Breast epithelium (tissue), 4 donors: Measurements from ENCODE around the gene SNX33. TPM values are rescaled to one million over a fixed set of nuclear protein-coding genes. Genes with fewer than 3 reads are reported as not detected.
A peak's percentile ranks its signal among the peaks of the same experiment; 100 is the strongest.

Experiments
- DNase-seq, 2 donors: peaks; one replicate each; pipeline ENCODE4 v3.0.0-alpha.2; 2019; ENCODE audit warnings: low spot score in 2 of 2
- H3K27ac ChIP-seq, 2 donors: fragments of 200-600 bp; sonication (generic) in 1 of 2; one replicate each; pipeline ENCODE4 v1.5.1; 2016 to 2019; ENCODE audit warnings: mild to moderate bottlenecking in 1 of 2
- H3K27me3 ChIP-seq, 2 donors: fragments of 200-600 bp; sonication (generic) in 1 of 2; one replicate each; pipeline versions ENCODE4 v1.5.1 to v1.6.0; 2017 to 2019; ENCODE audit warnings: control low read depth in 1 of 2, mild to moderate bottlenecking in 1 of 2
- H3K36me3 ChIP-seq: fragments of 200-600 bp; one replicate; pipeline ENCODE4 v1.5.1; 2019
- H3K4me1 ChIP-seq, 2 donors: fragments of 200-600 bp; sonication (generic); one replicate each; pipeline ENCODE4 v1.5.1; 2016 to 2019; ENCODE audit warnings: control low read depth in 1 of 2
- H3K4me3 ChIP-seq, 3 donors: fragments of 200-600 bp; sonication (generic); 1 replicate in 2 of 3; 2 replicates in 1 of 3; pipeline ENCODE4 v1.5.1; 2016 to 2019; ENCODE audit warnings: mild to moderate bottlenecking in 3 of 3, moderate library complexity in 2 of 3
- H3K9me3 ChIP-seq, 2 donors: fragments of 200-600 bp; sonication (generic) in 1 of 2; one replicate each; pipeline ENCODE4 v1.5.1; 2016 to 2019; ENCODE audit warnings: control low read depth in 1 of 2
- POLR2A ChIP-seq: fragments of 450-650 bp; IDR thresholded peaks from one replicate; pipeline ENCODE4 v1.6.1; 2016; ENCODE audit warnings: antibody characterized with exemption, mild to moderate bottlenecking, moderate library complexity
- POLR2AphosphoS5 ChIP-seq, 3 donors: sonication (generic); formaldehyde crosslinking; IDR thresholded peaks; one replicate each; pipeline ENCODE4 v1.6.1; 2017; ENCODE audit warnings: antibody characterized with exemption in 3 of 3
- intact Hi-C: fragments of 100-400 bp; cut with DNase I; formaldehyde crosslinking; loops from one replicate; pipeline ENCODE4 v1.15.1; 2023; ENCODE audit warnings: low total_unique reads
- total RNA-seq, 3 donors: library from RNA; depleted of rRNA; stranded (reverse); fragments of >200 nt; gene quantifications; one replicate each; pipeline ENCODE4 v1.1.0, GENCODE V29; 2016
- TF ChIP-seq, protein P1 (sequence below), 3 donors: fragments of 450-650 bp; IDR thresholded peaks; one replicate each; pipeline ENCODE4 v1.5.1; 2016 to 2017; ENCODE audit warnings: antibody characterized with exemption in 3 of 3, mild to moderate bottlenecking in 3 of 3, moderate library complexity in 3 of 3

The SNX33 gene
- total RNA-seq, 3 donors from 2014 or later, result 32.8 to 42.7 (median 36.3) TPM

DNA sequence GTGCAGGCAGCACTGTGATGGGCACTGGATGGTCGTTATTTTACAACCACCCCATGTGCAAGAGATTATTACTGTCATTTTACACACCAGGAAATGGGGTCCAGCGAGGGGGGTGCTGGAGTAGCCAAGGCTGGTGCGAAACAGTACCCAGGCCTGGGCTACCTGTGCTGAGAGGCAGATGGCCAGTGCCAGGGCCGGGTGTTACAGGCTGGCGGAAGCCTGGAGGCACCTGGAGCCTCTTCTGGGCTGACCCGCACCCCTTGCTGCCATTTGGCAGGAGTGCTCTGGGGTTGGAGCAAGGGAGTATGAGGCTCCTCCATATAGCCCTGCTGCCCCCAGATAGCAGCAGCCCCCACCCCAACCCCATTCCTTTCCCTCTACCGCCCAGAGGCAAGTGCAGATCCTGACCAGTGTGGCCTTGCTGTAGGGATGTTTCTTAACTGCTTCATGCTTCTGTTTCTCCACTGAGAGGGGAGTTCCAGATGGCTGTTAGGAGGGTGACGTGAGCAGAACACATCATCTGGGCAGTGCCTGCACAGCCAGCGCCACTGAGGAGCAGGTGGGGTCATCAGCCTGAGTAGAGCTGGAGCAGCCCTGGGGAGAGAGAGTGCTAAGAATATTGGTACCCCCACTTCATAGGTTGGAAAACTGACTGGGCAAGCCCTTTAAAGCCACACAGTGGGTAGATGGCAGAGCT lies 15.3 kb downstream of the SNX33 start:
- no peaks in the 10 kb centered on the region for H3K9me3 ChIP-seq
- H3K4me1 ChIP-seq, result peaks cover 14 to 21% of the 10 kb centered on the region in 2 donors
- no peaks in the 10 kb centered on the region for H3K27me3 ChIP-seq
- no peak for DNase-seq
- intact Hi-C loops, result no loop called here
- TF ChIP-seq, protein P1, sequence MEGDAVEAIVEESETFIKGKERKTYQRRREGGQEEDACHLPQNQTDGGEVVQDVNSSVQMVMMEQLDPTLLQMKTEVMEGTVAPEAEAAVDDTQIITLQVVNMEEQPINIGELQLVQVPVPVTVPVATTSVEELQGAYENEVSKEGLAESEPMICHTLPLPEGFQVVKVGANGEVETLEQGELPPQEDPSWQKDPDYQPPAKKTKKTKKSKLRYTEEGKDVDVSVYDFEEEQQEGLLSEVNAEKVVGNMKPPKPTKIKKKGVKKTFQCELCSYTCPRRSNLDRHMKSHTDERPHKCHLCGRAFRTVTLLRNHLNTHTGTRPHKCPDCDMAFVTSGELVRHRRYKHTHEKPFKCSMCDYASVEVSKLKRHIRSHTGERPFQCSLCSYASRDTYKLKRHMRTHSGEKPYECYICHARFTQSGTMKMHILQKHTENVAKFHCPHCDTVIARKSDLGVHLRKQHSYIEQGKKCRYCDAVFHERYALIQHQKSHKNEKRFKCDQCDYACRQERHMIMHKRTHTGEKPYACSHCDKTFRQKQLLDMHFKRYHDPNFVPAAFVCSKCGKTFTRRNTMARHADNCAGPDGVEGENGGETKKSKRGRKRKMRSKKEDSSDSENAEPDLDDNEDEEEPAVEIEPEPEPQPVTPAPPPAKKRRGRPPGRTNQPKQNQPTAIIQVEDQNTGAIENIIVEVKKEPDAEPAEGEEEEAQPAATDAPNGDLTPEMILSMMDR (IDR thresholded peaks at IDR 0.05), result no peak
- TF ChIP-seq POLR2AphosphoS5 (IDR thresholded peaks at IDR 0.05), result no peak
- no peak for TF ChIP-seq POLR2A
- no peak overlapping the region for H3K4me3 ChIP-seq
- H3K27ac ChIP-seq, result peak overlapping the region; percentile 87 to 95
- H3K36me3 ChIP-seq, result no peaks in the 10 kb centered on the region

DNA sequence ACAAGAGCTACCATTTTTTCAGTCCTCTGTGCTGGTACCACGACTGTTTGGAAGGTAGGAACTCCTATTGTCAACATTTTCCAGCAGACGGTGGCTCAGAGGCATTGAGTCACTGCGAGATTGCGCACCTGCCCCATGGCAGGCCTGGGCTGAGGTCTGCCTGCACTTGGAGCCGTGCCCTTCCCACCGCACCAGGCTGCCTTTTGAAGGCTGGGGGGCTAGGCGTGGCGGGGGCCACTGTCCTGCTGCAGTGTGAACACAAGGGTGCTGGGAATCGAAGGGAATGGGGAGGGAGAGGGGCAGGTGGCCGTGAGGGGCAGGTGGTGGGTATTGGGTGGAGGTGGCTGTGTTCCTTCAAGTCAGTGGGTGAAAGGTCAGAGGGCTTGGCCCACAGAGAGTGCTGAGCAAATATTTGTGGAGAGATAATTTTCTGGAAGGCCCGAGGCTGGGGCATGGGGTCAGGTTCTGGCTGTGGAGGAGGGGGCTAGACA lies 16.3 kb downstream of the SNX33 start:
- no peak for TF ChIP-seq POLR2AphosphoS5 (IDR thresholded peaks at IDR 0.05)
- TF ChIP-seq, protein P1 (IDR thresholded peaks at IDR 0.05), result no peak
- no peak for TF ChIP-seq POLR2A
- Histone ChIP-seq H3K27ac (peak overlapping the region; percentile 36 to 95), H3K4me1 (peaks cover 14 to 21% of the 10 kb centered on the region in 2 donors), H3K9me3 (no peaks in the 10 kb centered on the region), H3K4me3 (no peak overlapping the region), H3K36me3 (no peaks in the 10 kb centered on the region), H3K27me3 (no peaks in the 10 kb centered on the region)
- intact Hi-C loops, result no loop called here
- no peak for DNase-seq

DNA sequence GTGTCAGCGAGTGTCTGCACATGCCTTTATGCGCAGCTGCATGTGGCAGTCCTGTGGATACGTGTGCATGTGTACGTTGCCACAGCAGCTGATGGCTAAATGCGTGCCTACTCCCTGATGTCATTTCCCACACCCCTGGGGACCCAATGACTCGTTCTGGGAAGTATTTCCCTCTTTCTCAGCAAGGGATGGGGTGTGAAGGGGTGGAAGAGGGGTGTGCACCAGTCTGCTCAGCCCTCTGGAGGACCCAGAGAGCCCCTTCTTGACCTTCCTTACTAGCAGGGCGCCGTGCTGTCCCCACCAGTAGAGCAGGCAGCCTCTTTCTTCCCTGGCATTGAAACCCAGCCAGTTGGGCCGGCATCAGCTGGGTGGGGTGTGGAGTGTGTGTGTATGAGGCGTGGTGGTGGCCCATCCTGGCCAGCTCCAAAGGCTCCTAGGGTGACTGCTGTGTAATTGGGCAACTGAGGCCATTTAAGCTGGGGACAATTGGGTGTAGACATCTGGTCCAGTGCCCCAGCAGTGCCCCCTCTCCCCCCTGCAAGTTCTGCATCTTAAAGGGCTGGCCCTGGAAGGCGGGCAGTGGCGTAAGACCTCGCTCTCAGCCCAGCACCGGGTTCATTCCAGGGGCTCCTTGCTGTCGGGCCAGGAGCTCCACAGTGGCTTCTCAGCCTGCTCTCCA lies 19.2 kb downstream of the SNX33 start:
- intact Hi-C loops, result no loop called here
- DNase-seq, result peak in 1 of 2 donors; percentile 60
- Histone ChIP-seq H3K27ac (peak overlapping the region; percentile 73 to 83), H3K36me3 (no peaks in the 10 kb centered on the region), H3K4me3 (no peak overlapping the region), H3K9me3 (no peaks in the 10 kb centered on the region), H3K27me3 (no peaks in the 10 kb centered on the region), H3K4me1 (peaks cover 0 to 9% of the 10 kb centered on the region in 2 donors)
- peak in 2 of 3 donors; percentile 37 to 94 for TF ChIP-seq POLR2AphosphoS5 (IDR thresholded peaks at IDR 0.05)
- TF ChIP-seq, protein P1 (IDR thresholded peaks at IDR 0.05), result no peak

DNA sequence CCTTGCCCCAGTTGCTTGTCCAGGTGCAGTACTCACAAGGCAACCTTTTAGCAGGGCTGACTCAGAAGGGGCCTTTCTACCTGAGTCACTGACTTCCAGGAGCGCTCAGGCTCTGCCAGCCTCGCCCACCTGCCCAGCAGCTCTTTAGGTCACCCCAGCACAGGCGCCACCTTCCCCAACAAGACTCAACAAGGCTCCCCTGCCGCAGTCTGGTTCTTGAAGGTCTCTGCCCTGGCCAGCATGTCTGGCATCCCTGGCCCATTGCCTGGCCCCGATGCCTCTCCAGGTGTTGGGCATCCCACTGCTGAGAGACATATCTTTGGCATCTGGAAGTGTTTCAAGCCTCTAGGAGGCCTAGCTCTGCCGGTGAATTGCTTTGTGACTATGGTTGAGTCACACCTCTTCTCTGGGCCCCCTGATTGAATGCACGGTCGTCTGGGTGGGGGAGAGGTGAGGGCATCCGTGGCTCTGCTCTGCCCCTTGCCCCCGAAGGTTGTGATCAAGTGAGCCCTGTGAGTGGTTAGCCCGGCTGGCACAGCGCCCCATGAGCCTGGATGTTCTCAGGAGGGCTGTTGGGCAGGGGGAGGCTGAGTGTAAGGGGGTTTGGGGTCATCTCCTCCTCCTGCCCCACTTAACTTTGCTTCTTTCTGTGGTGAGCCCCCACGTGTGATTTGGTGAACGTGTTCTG lies 21.6 kb downstream of the SNX33 start:
- intact Hi-C loops, result no loop called here
- H3K9me3 ChIP-seq, result no peaks in the 10 kb centered on the region
- peak in 1 of 2 donors; percentile 60 for DNase-seq
- TF ChIP-seq, protein P1 (IDR thresholded peaks at IDR 0.05), result no peak
- TF ChIP-seq POLR2A (no peak), POLR2AphosphoS5 (IDR thresholded peaks at IDR 0.05) (no peak)
- no peaks in the 10 kb centered on the region for H3K36me3 ChIP-seq
- no peak overlapping the region for H3K4me3 ChIP-seq
- peak overlapping the region; percentile 50 to 56 for H3K27ac ChIP-seq
- H3K4me1 ChIP-seq, result peaks cover 7 to 27% of the 10 kb centered on the region in 2 donors
- H3K27me3 ChIP-seq, result no peaks in the 10 kb centered on the region

DNA sequence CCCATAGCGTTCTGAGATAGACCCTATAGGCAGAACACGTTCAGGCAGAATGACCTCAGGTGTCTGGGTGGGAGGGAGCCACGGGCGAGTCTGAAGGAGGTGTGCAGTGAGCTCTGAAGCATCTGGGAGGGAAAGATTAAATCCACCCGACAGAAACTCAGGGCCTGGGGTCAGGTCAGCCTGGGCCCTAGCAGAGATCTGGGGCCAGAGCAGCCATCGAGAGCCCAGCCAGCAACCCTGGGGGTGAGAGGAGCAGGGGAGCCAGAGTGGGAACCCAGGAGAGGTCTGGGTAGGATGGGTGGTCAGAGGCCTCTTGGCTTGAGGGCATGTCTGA lies 22.1 kb downstream of the SNX33 start:
- no peak for DNase-seq
- Histone ChIP-seq H3K36me3 (no peaks in the 10 kb centered on the region), H3K9me3 (no peaks in the 10 kb centered on the region), H3K27me3 (no peaks in the 10 kb centered on the region), H3K27ac (peak overlapping the region in 1 of 2 donors; percentile 56), H3K4me1 (peaks cover 7 to 27% of the 10 kb centered on the region in 2 donors), H3K4me3 (no peak overlapping the region)
- TF ChIP-seq POLR2AphosphoS5 (IDR thresholded peaks at IDR 0.05) (no peak), POLR2A (no peak)
- TF ChIP-seq, protein P1 (IDR thresholded peaks at IDR 0.05), result no peak
- intact Hi-C loops, result no loop called here
